A549 (cell line): Measurements from ENCODE around the gene SNTA1. TPM values are rescaled to one million over a fixed set of nuclear protein-coding genes. Genes with fewer than 3 reads are reported as not detected.
A peak's percentile ranks its signal among the peaks of the same experiment; 100 is the strongest.
"Not testable (repeated sequence)": the region's sequence is repeated elsewhere in the genome, so short reads cannot be mapped to it uniquely, and the experiment has no call there.

Experiments
- ATAC-seq, 2 experiments: fragments of 200-7000 bp in 1 of 2; fragments of >200 bp in 1 of 2; cut with Nextera tagmentation in 1 of 2; cut with Tn5 transposase in 1 of 2; 3 replicates each; pipeline versions ENCODE4 v1.8.0 to v1.9.1; 2018 to 2020; ENCODE audit warnings: mild to moderate bottlenecking in 1 of 2, moderate library complexity in 1 of 2
- CTCF ChIA-PET: fragments of 300-600 bp; sonication (Branson Sonifier 250); formaldehyde crosslinking; extraction: SDS; loops from one replicate; lab custom pipeline; 2021; ENCODE audit warnings: antibody characterized with exemption, inconsistent platforms; lab: Yijun Ruan, JAX
- POLR2A ChIA-PET: fragments of 350-600 bp; formaldehyde crosslinking; extraction: SDS; loops from one replicate; lab custom pipeline; 2021; ENCODE audit warnings: antibody characterized with exemption, inconsistent platforms; lab: Yijun Ruan, JAX
- DNase-seq, 2 experiments: peaks; one replicate each; pipeline versions ENCODE4 v3.0.0 to v3.0.0-alpha.2; 2011 to 2016; ENCODE audit warnings: low read depth in 1 of 2, low spot score in 1 of 2
- FAIRE-seq: peaks from 2 replicates; lab custom pipeline; 2011; peaks lifted over from hg19 to GRCh38; lab: Jason Lieb, UNC
- H3K27ac ChIP-seq, 2 experiments: fragments of >200 bp; sonication (Bioruptor Twin); formaldehyde crosslinking; 3 replicates each; pipeline ENCODE4 v1.5.1; 2016 to 2017
- H3K4me1 ChIP-seq: fragments of >200 bp; sonication (Bioruptor Twin); formaldehyde crosslinking; 3 replicates; pipeline ENCODE4 v1.6.1; 2016
- H3K4me2 ChIP-seq: fragments of >200 bp; sonication (Bioruptor Twin); formaldehyde crosslinking; 3 replicates; pipeline ENCODE4 v1.6.1; 2016
- H3K4me3 ChIP-seq: fragments of >200 bp; sonication (Bioruptor Twin); formaldehyde crosslinking; 3 replicates; pipeline ENCODE4 v1.5.1; 2016
- H3K9me3 ChIP-seq: fragments of >200 bp; sonication (Bioruptor Twin); formaldehyde crosslinking; 3 replicates; pipeline ENCODE4 v1.6.1; 2016
- ATOH8 ChIP-seq: fragments of 250-450 bp; sonication (Bioruptor Pico); IDR thresholded peaks from 2 replicates; pipeline ENCODE4 v1.5.0; 2020; ENCODE audit warnings: low read depth, mild to moderate bottlenecking, moderate library complexity
- BCL3 ChIP-seq: fragments of >200 bp; sonication (Bioruptor Twin); formaldehyde crosslinking; IDR thresholded peaks from 3 replicates; pipeline ENCODE4 v1.6.1; 2016
- BHLHE40 ChIP-seq: IDR thresholded peaks from 2 replicates; pipeline ENCODE4 v1.6.1; 2012; ENCODE audit warnings: low read depth, low read length, inconsistent platforms
- CBX8 ChIP-seq: fragments of 200-600 bp; sonication (generic); IDR thresholded peaks from 2 replicates; pipeline ENCODE4 v1.6.1; 2016
- CHD2 ChIP-seq: fragments of 150-350 bp; IDR thresholded peaks from 2 replicates; pipeline ENCODE4 v1.6.1; 2014; ENCODE audit warnings: low read length; ENCODE audit not compliant: partially characterized antibody
- EHMT2 ChIP-seq: fragments of 200-600 bp; sonication (generic); IDR thresholded peaks from 2 replicates; pipeline ENCODE4 v1.6.1; 2016; ENCODE audit warnings: antibody characterized with exemption, low read depth, mild to moderate bottlenecking, moderate library complexity
- FOSB ChIP-seq: fragments of 250-450 bp; sonication (Bioruptor Pico); IDR thresholded peaks from 2 replicates; pipeline ENCODE4 v1.5.0; 2020; ENCODE audit warnings: mild to moderate bottlenecking, moderate library complexity
- HDAC2 ChIP-seq: fragments of 200-600 bp; sonication (generic); IDR thresholded peaks from 2 replicates; pipeline ENCODE4 v1.6.1; 2016
- HES2 ChIP-seq: fragments of >200 bp; sonication (Bioruptor Twin); formaldehyde crosslinking; IDR thresholded peaks from 2 replicates; pipeline ENCODE4 v1.6.1; 2016
- KDM1A ChIP-seq: fragments of 200-600 bp; sonication (generic); IDR thresholded peaks from 2 replicates; pipeline ENCODE4 v1.6.1; 2016; ENCODE audit warnings: low read depth, mild to moderate bottlenecking
- MAZ ChIP-seq: fragments of 150-350 bp; IDR thresholded peaks from 2 replicates; pipeline ENCODE4 v1.6.1; 2014; ENCODE audit warnings: antibody characterized with exemption, low read depth, low read length, borderline replicate concordance
- MYC ChIP-seq: IDR thresholded peaks from 2 replicates; pipeline ENCODE4 v1.6.1; 2012; ENCODE audit warnings: mild to moderate bottlenecking, inconsistent platforms, low read length, improper control_type of control experiment, borderline replicate concordance
- POLR2AphosphoS2 ChIP-seq: conservative IDR thresholded peaks from 2 replicates; pipeline ENCODE4 v1.6.1; 2012; ENCODE audit warnings: low read length, improper control_type of control experiment, inconsistent platforms
- RAD21 ChIP-seq, 2 experiments: fragments of >200 bp in 1 of 2; sonication (Bioruptor Twin) in 1 of 2; formaldehyde crosslinking in 1 of 2; IDR thresholded peaks in 1 of 2; conservative IDR thresholded peaks in 1 of 2; 2 replicates in 1 of 2; 3 replicates in 1 of 2; pipeline ENCODE4 v1.6.1; 2012 to 2018; ENCODE audit warnings: inconsistent platforms in 1 of 2
- RCOR1 ChIP-seq: fragments of 150-350 bp; IDR thresholded peaks from 2 replicates; pipeline ENCODE4 v1.6.1; 2014; ENCODE audit warnings: antibody characterized with exemption, low read length, low read depth
- RFX5 ChIP-seq: fragments of 450-650 bp; IDR thresholded peaks from 2 replicates; pipeline ENCODE4 v1.7.1; 2014; ENCODE audit warnings: antibody characterized with exemption, mild to moderate bottlenecking, moderate library complexity
- RNF2 ChIP-seq: fragments of 200-600 bp; sonication (generic); IDR thresholded peaks from 2 replicates; pipeline ENCODE4 v1.6.1; 2016; ENCODE audit warnings: low read depth, mild to moderate bottlenecking, antibody characterized with exemption, moderate library complexity, borderline replicate concordance
- SREBF2 ChIP-seq: fragments of 450-650 bp; IDR thresholded peaks from 2 replicates; pipeline ENCODE4 v1.6.1; 2014; ENCODE audit warnings: mild to moderate bottlenecking, moderate library complexity
- ZFP36 ChIP-seq: fragments of 450-650 bp; IDR thresholded peaks from 2 replicates; pipeline ENCODE4 v1.6.1; 2014; ENCODE audit warnings: borderline replicate concordance; ENCODE audit not compliant: partially characterized antibody
- WGBS: methylation state at CpG from one replicate; pipeline ENCODE4 v1.1.6; 2017; ENCODE audit errors: missing lambda C conversion rate; 5-methylcytosine and 5-hydroxymethylcytosine counted together
- polyA plus RNA-seq, 4 experiments: library from polyadenylated mRNA; depleted of rRNA in 3 of 4; stranded (reverse); fragments of >200 nt; fragmentation: RNase III in 1 of 4; extraction: RNeasy Plus Mini Kit Qiagen cat#74134 plus additional on column Dnase treatment in 1 of 4; gene quantifications; 2 replicates in 3 of 4; 3 replicates in 1 of 4; pipeline ENCODE4 v1.2.3, GENCODE V29; 2011 to 2017

The SNTA1 gene
- polyA plus RNA-seq, 2 of the 4 experiments (the other 2 are of a cell fraction): 5.6 to 6.6 TPM

- ATAC-seq: no peak
- DNase-seq: no peak
- no peak for FAIRE-seq
- CTCF ChIA-PET: interaction anchor here (2.2 kb wide), 1 partner anchor 9 kb away, joined by 6 read pairs; no protein-coding TSS in a partner anchor
- POLR2A ChIA-PET: no interaction called here
- no peak for TF ChIP-seq SREBF2
- no peak for TF ChIP-seq RAD21 (conservative IDR thresholded peaks at IDR 0.05 in 1 of 2, IDR thresholded peaks at IDR 0.05 in 1 of 2)
- no peak for TF ChIP-seq RCOR1
- TF ChIP-seq BCL3: no peak
- H3K4me1 ChIP-seq: no peaks in the 10 kb centered on the region
- H3K27ac ChIP-seq: no peak overlapping the region
- H3K9me3 ChIP-seq: no peaks in the 10 kb centered on the region
- 66% methylated on average over 3 of the region's 3 CpGs for WGBS
- H3K4me3 ChIP-seq: no peak overlapping the region
- H3K4me2 ChIP-seq: no peak overlapping the region
These were observed 22.7 kb upstream of the SNTA1 start for GRCh38 chr20:33466303-33466646.

- FAIRE-seq: no peak
- 59% methylated on average over 9 of the region's 9 CpGs for WGBS
- Histone ChIP-seq H3K4me2 (no peak overlapping the region), H3K4me3 (no peak overlapping the region), H3K27ac (no peak overlapping the region), H3K4me1 (no peaks in the 10 kb centered on the region), H3K9me3 (no peaks in the 10 kb centered on the region)
- ATAC-seq: no peak
- POLR2A ChIA-PET: no interaction called here
- no peak for DNase-seq
- no peak for TF ChIP-seq EHMT2
- TF ChIP-seq POLR2AphosphoS2: no peak
- no peak for TF ChIP-seq SREBF2
- no peak for TF ChIP-seq CHD2
- no peak for TF ChIP-seq ZFP36
- TF ChIP-seq, all 56 proteins: peak for 0
- CTCF ChIA-PET: no interaction called here
These were observed 22.1 kb upstream of the SNTA1 start for GRCh38 chr20:33465481-33466302.

GRCh38 chr20:33464759-33465158 lies 21.2 kb upstream of the SNTA1 start:
- WGBS: 87% methylated on average over 7 of the region's 8 CpGs
- H3K4me2 ChIP-seq, H3K4me1 ChIP-seq, FAIRE-seq, H3K9me3 ChIP-seq, DNase-seq, POLR2A ChIA-PET, H3K4me3 ChIP-seq, ATAC-seq, H3K27ac ChIP-seq: not testable (repeated sequence)
- CTCF ChIA-PET: interaction anchor here (1.0 kb wide), 1 partner anchor 28 kb away, joined by 3 read pairs; no protein-coding TSS in a partner anchor

- POLR2A ChIA-PET: no interaction called here
- FAIRE-seq: no peak
These were observed 20.0 kb upstream of the SNTA1 start for GRCh38 chr20:33463332-33464101.

GRCh38 chr20:33460711-33461110 lies 17.1 kb upstream of the SNTA1 start:
- 86% methylated on average over 5 of the region's 5 CpGs for WGBS
- DNase-seq (no peak), ATAC-seq (no peak; a peak in 1 of 6 replicates), FAIRE-seq (no peak)
- H3K4me2 ChIP-seq: no peak overlapping the region
- TF ChIP-seq RNF2 (no peak), MYC (no peak), ATOH8 (CRISPR knock-in tag) (no peak), FOSB (CRISPR knock-in tag) (no peak), BHLHE40 (no peak), CBX8 (no peak), KDM1A (no peak), MAZ (no peak), RFX5 (no peak)
- H3K9me3 ChIP-seq: no peaks in the 10 kb centered on the region
- no peaks in the 10 kb centered on the region for H3K4me1 ChIP-seq
- no peak overlapping the region for H3K4me3 ChIP-seq
- CTCF ChIA-PET: interaction anchor here (0.6 to 1.4 kb wide), 3 partner anchors 13 to 207 kb away, joined by 3 to 5 read pairs (median 3); no protein-coding TSS in a partner anchor
- POLR2A ChIA-PET: no interaction called here
- no peak overlapping the region for H3K27ac ChIP-seq

More at GRCh38 chr20:33463332-33464101, 20.0 kb upstream of the SNTA1 start:
- Histone ChIP-seq H3K4me1 (no peaks in the 10 kb centered on the region), H3K4me2 (no peak overlapping the region), H3K27ac (no peak overlapping the region), H3K9me3 (no peaks in the 10 kb centered on the region), H3K4me3 (no peak overlapping the region)
- ATAC-seq (peak in 1 of 2 experiments; percentile 44; a peak in 1 of 6 replicates), DNase-seq (no peak)
- WGBS: 73% methylated on average over 7 of the region's 7 CpGs
- CTCF ChIA-PET: interaction anchor here (1.0 to 1.7 kb wide), 2 partner anchors 30 to 190 kb away, joined by 3 to 4 read pairs; no protein-coding TSS in a partner anchor
- TF ChIP-seq HES2: no peak
- TF ChIP-seq HDAC2: no peak
